HEK293T (cell line): ENCODE results near the gene ERBB2.

Source experiments
- CTCF ChIA-PET: fragments of 350-600 bp; formaldehyde crosslinking; extraction: SDS; loops from one replicate; lab custom pipeline; 2021; ENCODE audit warnings: antibody characterized with exemption, inconsistent platforms; lab: Yijun Ruan, JAX
- POLR2A ChIA-PET: fragments of 350-600 bp; formaldehyde crosslinking; extraction: SDS; loops from one replicate; lab custom pipeline; 2020; ENCODE audit warnings: antibody characterized with exemption, inconsistent platforms; lab: Yijun Ruan, JAX
- DNase-seq: peaks from one replicate; pipeline ENCODE4 v3.0.0; 2012; ENCODE audit warnings: mixed read lengths; ENCODE audit errors: extremely low spot score
- ARNT ChIP-seq: fragments of 450-650 bp; IDR thresholded peaks from 2 replicates; pipeline ENCODE4 v1.6.1; 2017; ENCODE audit warnings: mild to moderate bottlenecking
- BHLHE40 ChIP-seq: fragments of 450-650 bp; IDR thresholded peaks from 2 replicates; pipeline ENCODE4 v1.6.1; 2016; ENCODE audit warnings: mild to moderate bottlenecking, moderate library complexity, borderline replicate concordance
- CTBP1 ChIP-seq: fragments of 450-650 bp; IDR thresholded peaks from 2 replicates; pipeline ENCODE4 v1.6.1; 2016; ENCODE audit warnings: borderline replicate concordance
- ELF4 ChIP-seq: fragments of 450-650 bp; IDR thresholded peaks from 2 replicates; pipeline ENCODE4 v1.6.1; 2017; ENCODE audit warnings: antibody characterized with exemption
- FOXA1 ChIP-seq: fragments of 450-650 bp; IDR thresholded peaks from 2 replicates; pipeline ENCODE4 v1.6.1; 2016; ENCODE audit warnings: mild to moderate bottlenecking
- FOXK2 ChIP-seq: fragments of 450-650 bp; IDR thresholded peaks from 2 replicates; pipeline ENCODE4 v1.6.1; 2016; ENCODE audit warnings: mild to moderate bottlenecking
- FOXM1 ChIP-seq: fragments of 450-650 bp; IDR thresholded peaks from 2 replicates; pipeline ENCODE4 v1.6.1; 2017; ENCODE audit warnings: mild to moderate bottlenecking, borderline replicate concordance
- HDGF ChIP-seq: fragments of 450-650 bp; IDR thresholded peaks from 2 replicates; pipeline ENCODE4 v1.6.1; 2017; ENCODE audit warnings: antibody characterized with exemption, borderline replicate concordance
- L3MBTL2 ChIP-seq: fragments of 450-650 bp; conservative IDR thresholded peaks from 2 replicates; pipeline ENCODE4 v1.6.1; 2016; ENCODE audit warnings: mild to moderate bottlenecking
- LEF1 ChIP-seq: fragments of 450-650 bp; IDR thresholded peaks from 2 replicates; pipeline ENCODE4 v1.6.1; 2017; ENCODE audit warnings: mild to moderate bottlenecking, borderline replicate concordance
- NFRKB ChIP-seq: fragments of 450-650 bp; IDR thresholded peaks from 2 replicates; pipeline ENCODE4 v1.6.1; 2016; ENCODE audit warnings: mild to moderate bottlenecking, moderate library complexity
- PKNOX1 ChIP-seq: fragments of 450-650 bp; IDR thresholded peaks from 2 replicates; pipeline ENCODE4 v1.6.1; 2016
- SP1 ChIP-seq: fragments of 450-650 bp; IDR thresholded peaks from 2 replicates; pipeline ENCODE4 v1.6.1; 2017
- SUZ12 ChIP-seq: fragments of 450-650 bp; IDR thresholded peaks from 2 replicates; pipeline ENCODE4 v1.6.1; 2016; ENCODE audit warnings: mild to moderate bottlenecking
- TARDBP ChIP-seq: fragments of 450-650 bp; IDR thresholded peaks from 2 replicates; pipeline ENCODE4 v1.6.1; 2016
- ZNF384 ChIP-seq: fragments of 450-650 bp; IDR thresholded peaks from 2 replicates; pipeline ENCODE4 v1.6.1; 2016

Gene ERBB2

DNA sequence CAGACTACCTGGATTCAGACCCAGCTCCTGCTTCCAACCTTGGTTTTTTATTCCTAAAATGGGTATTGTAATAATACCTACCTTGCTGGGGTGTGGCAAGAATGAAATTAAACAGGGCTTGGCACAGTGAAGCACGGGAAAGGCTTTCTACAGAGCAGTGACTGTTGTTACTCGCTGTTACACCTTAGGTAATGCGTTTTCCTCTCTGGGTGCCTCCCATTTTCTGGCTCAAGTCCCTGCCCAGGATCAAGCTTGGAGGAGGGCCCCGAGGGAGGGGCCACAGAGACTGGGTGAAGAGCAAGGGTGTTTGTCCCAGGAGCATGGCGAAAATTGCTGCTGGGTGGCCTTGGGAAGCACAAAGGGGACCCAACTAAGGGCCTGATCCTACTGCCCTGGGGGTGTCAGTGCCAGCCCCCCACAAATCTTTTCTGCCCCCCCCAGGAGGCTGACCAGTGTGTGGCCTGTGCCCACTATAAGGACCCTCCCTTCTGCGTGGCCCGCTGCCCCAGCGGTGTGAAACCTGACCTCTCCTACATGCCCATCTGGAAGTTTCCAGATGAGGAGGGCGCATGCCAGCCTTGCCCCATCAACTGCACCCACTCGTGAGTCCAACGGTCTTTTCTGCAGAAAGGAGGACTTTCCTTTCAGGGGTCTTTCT, 17.1 kb downstream of the ERBB2 start:
- ChIA-PET CTCF (no interaction called here), POLR2A (no interaction called here)
- no peak for TF ChIP-seq HDGF
- DNase-seq, result no peak

DNA sequence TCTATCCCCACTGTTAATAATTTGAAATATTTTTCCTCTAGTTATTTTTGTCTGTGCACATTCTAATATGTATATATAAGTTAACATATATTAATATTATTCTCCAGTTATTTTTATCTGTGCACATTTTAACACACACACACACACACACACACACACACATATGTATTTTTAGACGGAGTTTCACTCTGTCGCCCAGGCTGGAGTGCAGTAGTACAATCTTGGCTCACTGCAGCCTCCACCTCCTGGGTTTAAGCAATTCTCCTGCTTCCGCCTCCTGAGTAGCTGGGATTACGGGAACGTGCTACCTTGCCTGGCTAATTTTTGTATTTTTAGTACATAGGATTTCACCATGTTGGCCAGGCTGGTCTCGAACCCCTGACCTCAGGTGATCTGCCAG, 17.8 kb downstream of the ERBB2 start:
- ChIA-PET CTCF (no interaction called here), POLR2A (no interaction called here)
- TF ChIP-seq SUZ12 (no peak), HDGF (no peak), SP1 (no peak), L3MBTL2 (no peak), NFRKB (no peak), CTBP1 (no peak), ZNF384 (no peak), ELF4 (no peak), FOXK2 (no peak), FOXM1 (no peak), PKNOX1 (no peak), TARDBP (no peak), LEF1 (no peak), BHLHE40 (no peak), ARNT (no peak)
- no peak for DNase-seq

DNA sequence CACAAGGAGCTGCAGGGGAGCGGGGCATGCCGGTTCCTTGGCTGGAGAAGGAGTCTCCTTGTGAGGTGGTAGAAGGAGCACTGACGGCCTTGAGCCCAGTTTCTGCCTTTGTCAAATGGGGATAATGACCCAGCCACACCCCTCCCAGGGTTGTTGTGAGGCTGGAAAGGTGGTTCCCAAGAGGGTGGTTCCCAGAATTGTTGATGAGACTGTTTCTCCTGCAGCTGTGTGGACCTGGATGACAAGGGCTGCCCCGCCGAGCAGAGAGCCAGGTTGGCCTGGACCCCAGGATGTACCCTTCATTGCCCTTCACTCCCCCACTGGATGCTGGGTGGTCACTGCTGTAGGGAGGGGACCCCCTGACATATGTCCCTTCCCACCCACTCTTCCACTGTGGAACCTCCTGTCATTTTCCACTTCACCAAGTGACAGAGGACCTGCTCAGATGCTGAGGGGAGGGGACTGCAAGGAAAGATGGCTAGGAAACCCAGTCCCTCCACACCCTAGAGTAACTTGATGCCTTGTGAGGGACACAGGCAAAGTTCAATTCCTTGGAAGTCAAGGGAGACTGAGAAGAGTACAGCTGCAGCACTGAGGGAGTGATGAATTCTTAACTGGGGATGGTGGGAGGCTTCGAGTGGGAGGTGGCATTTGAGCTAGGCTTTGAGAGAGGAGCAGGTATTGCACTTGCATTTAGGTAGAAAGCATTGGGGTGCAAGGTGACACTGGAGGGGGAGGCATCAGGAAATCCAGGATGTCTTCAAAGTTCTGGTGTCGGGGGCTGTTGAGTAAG, 19.9 kb downstream of the ERBB2 start:
- DNase-seq, result no peak
- POLR2A ChIA-PET, result interaction anchor here (1.3 kb wide), 1 partner anchor 20 kb away, joined by 7 read pairs; the partner anchor contains the start of gene ERBB2
- CTCF ChIA-PET, result interaction anchor here (1.3 kb wide), 1 partner anchor 98 kb away, joined by 3 read pairs; no protein-coding TSS in a partner anchor
- TF ChIP-seq ELF4, result no peak
- TF ChIP-seq FOXA1, result no peak
- TF ChIP-seq FOXK2, result no peak
- no peak for TF ChIP-seq ZNF384
- TF ChIP-seq CTBP1, result no peak
- TF ChIP-seq FOXM1, result no peak
- no peak for TF ChIP-seq PKNOX1
- TF ChIP-seq NFRKB, result no peak
- TF ChIP-seq ARNT, result no peak

DNA sequence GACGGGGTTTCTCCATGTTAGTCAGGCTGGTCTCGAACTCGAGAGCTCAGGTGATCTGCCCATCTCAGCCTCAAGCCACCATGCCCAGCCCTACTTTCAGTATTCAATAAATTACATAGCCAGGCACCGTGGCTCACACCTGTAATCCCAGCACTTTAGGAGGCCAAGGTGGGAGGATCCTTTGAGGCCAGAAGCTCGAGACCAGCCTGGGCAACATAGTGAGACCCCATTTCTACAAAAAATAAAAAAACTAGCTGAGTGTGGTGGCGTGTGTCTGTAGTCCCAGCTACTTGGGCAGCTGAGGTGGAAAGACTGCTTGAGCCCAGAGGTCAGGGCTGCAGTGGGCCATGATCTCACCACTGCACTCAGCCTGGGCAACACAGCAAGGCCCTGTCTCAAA, 22.2 kb downstream of the ERBB2 start:
- TF ChIP-seq PKNOX1 (no peak), ARNT (no peak), FOXA1 (no peak), LEF1 (no peak), ELF4 (no peak), ZNF384 (no peak)
- ChIA-PET CTCF (interaction anchor here (0.6 kb wide), 2 partner anchors 77 to 229 kb away, joined by 3 read pairs; no protein-coding TSS in a partner anchor), POLR2A (interaction anchor here (0.9 kb wide), 1 partner anchor 22 kb away, joined by 3 read pairs; the partner anchor contains the start of gene ERBB2)
- DNase-seq, result no peak

- ChIA-PET CTCF (no interaction called here), POLR2A (interaction anchor here (0.9 kb wide), 1 partner anchor 23 kb away, joined by 3 read pairs; the partner anchor contains the start of gene ERBB2)
- TF ChIP-seq ELF4 (no peak), HDGF (no peak), TARDBP (no peak), LEF1 (no peak), FOXK2 (no peak), FOXA1 (no peak), PKNOX1 (no peak), NFRKB (no peak), ZNF384 (no peak), SP1 (no peak), FOXM1 (no peak), CTBP1 (no peak), ARNT (no peak), L3MBTL2 (no peak)
- DNase-seq, result no peak
These were observed 23.3 kb downstream of the ERBB2 start for GRCh38 chr17:39722965-39723848.
